SK-N-SH (cell line): ENCODE data around the gene GUCD1. TPM values are rescaled to one million over a fixed set of nuclear protein-coding genes. Genes with fewer than 3 reads are reported as not detected.

ENCODE experiments used
- CTCF ChIA-PET: fragments of 300-600, 350-600 bp; formaldehyde crosslinking; extraction: SDS; loops from one replicate; lab custom pipeline; 2021; lab: Yijun Ruan, JAX
- POLR2A ChIA-PET: fragments of 350-600 bp; sonication (Branson Sonifier 250); formaldehyde crosslinking; extraction: SDS; loops from one replicate; lab custom pipeline; 2020; ENCODE audit warnings: antibody characterized with exemption, inconsistent platforms; lab: Yijun Ruan, JAX
- DNase-seq: peaks from one replicate; pipeline ENCODE4 v3.0.0; 2012
- H2AFZ ChIP-seq: fragments of 200-600 bp; sonication (generic); 2 replicates; pipeline ENCODE4 v1.8.1; 2016; ENCODE audit warnings: antibody characterized with exemption, mild to moderate bottlenecking, low read depth
- H3F3A ChIP-seq: fragments of 200-600 bp; sonication (generic); replicated peaks from 2 replicates; pipeline ENCODE3; 2016; ENCODE audit warnings: antibody characterized with exemption, mild to moderate bottlenecking; ENCODE audit not compliant: insufficient read depth
- H3K27ac ChIP-seq, 2 experiments: fragments of 200-500 bp in 1 of 2; fragments of 200-600 bp in 1 of 2; sonication (Bioruptor generic) in 1 of 2; sonication (generic), shearing (Covaris generic) in 1 of 2; 2 replicates each; pipeline versions ENCODE4 v1.5.1 to v1.6.1; 2014 to 2016; ENCODE audit warnings: low read depth in 2 of 2, inconsistent platforms in 1 of 2, low read length in 1 of 2, mild to moderate bottlenecking in 1 of 2, mixed read lengths in 1 of 2
- H3K27me3 ChIP-seq: fragments of 200-600 bp; sonication (generic), shearing (Covaris generic); 2 replicates; pipeline ENCODE4 v1.6.1; 2016; ENCODE audit warnings: mixed run types; ENCODE audit not compliant: insufficient read depth
- H3K36me3 ChIP-seq, 2 experiments: fragments of 200-500 bp in 1 of 2; fragments of 200-600 bp in 1 of 2; sonication (Bioruptor generic) in 1 of 2; sonication (generic) in 1 of 2; replicated peaks in 1 of 2; 2 replicates each; pipeline versions ENCODE3 to v1.5.1; 2014 to 2016; ENCODE audit warnings: low read length in 1 of 2, mild to moderate bottlenecking in 1 of 2; ENCODE audit not compliant: insufficient read depth in 2 of 2, control insufficient read depth in 1 of 2
- H3K4me1 ChIP-seq, 2 experiments: fragments of 200-500 bp in 1 of 2; fragments of 200-600 bp in 1 of 2; sonication (Bioruptor generic) in 1 of 2; sonication (generic), shearing (Covaris generic) in 1 of 2; 2 replicates each; pipeline versions ENCODE4 v1.5.1 to v1.6.1; 2014 to 2016; ENCODE audit warnings: low read depth in 1 of 2, low read length in 1 of 2, mixed run types in 1 of 2; ENCODE audit not compliant: insufficient read depth in 2 of 2, control insufficient read depth in 1 of 2
- H3K4me2 ChIP-seq: fragments of 200-600 bp; sonication (generic), shearing (Covaris generic); 2 replicates; pipeline ENCODE4 v1.6.1; 2017; ENCODE audit warnings: mixed run types
- H3K4me3 ChIP-seq, 2 experiments: fragments of 200-500 bp in 1 of 2; fragments of 200-600 bp in 1 of 2; sonication (Bioruptor generic) in 1 of 2; sonication (generic), shearing (Covaris generic) in 1 of 2; 2 replicates each; pipeline versions ENCODE4 v1.5.1 to v1.8.1; 2014 to 2016; ENCODE audit warnings: low read depth in 2 of 2, inconsistent platforms in 1 of 2, low read length in 1 of 2, mild to moderate bottlenecking in 1 of 2, mixed read lengths in 1 of 2, moderate library complexity in 1 of 2
- H3K79me2 ChIP-seq: fragments of 200-600 bp; sonication (generic); 2 replicates; pipeline ENCODE4 v1.8.1; 2017; ENCODE audit warnings: mild to moderate bottlenecking; ENCODE audit not compliant: insufficient read depth
- H3K9ac ChIP-seq: fragments of 200-600 bp; sonication (generic); 2 replicates; pipeline ENCODE4 v1.6.1; 2017; ENCODE audit warnings: mixed run types
- H3K9me2 ChIP-seq: fragments of 200-600 bp; sonication (generic); 2 replicates; pipeline ENCODE4 v1.6.1; 2017; ENCODE audit warnings: mixed run types
- H3K9me3 ChIP-seq: fragments of 200-600 bp; sonication (generic); 2 replicates; pipeline ENCODE4 v1.6.1; 2017; ENCODE audit warnings: mixed run types, mild to moderate bottlenecking, moderate library complexity
- H4K20me1 ChIP-seq: fragments of 200-600 bp; sonication (generic); 2 replicates; pipeline ENCODE4 v1.6.1; 2017; ENCODE audit warnings: mild to moderate bottlenecking, mixed run types; ENCODE audit not compliant: insufficient read depth
- CHD2 ChIP-seq: fragments of 150-350 bp; IDR thresholded peaks from 2 replicates; pipeline ENCODE4 v1.6.1; 2018; ENCODE audit warnings: low read length; ENCODE audit not compliant: partially characterized antibody
- FOSL2 ChIP-seq: IDR thresholded peaks from 2 replicates; pipeline ENCODE4 v1.4.0; 2012; ENCODE audit warnings: low read depth, mild to moderate bottlenecking, moderate library complexity, borderline replicate concordance
- GATA2 ChIP-seq: sonication (generic); formaldehyde crosslinking; IDR thresholded peaks from 2 replicates; pipeline ENCODE4 v1.5.0; 2020; ENCODE audit warnings: mild to moderate bottlenecking, missing genetic modification reagents
- JUND ChIP-seq: IDR thresholded peaks from 2 replicates; pipeline ENCODE4 v1.4.0; 2012
- MXI1 ChIP-seq: IDR thresholded peaks from 2 replicates; pipeline ENCODE4 v1.6.1; 2012; ENCODE audit warnings: mild to moderate bottlenecking, low read depth, low read length, improper control_type of control experiment
- NFIC ChIP-seq: IDR thresholded peaks from 2 replicates; pipeline ENCODE4 v1.4.0; 2012; ENCODE audit warnings: borderline replicate concordance
- RXRA ChIP-seq: IDR thresholded peaks from 2 replicates; pipeline ENCODE4 v1.4.0; 2012; ENCODE audit warnings: low read depth, mild to moderate bottlenecking, borderline replicate concordance
- TEAD4 ChIP-seq: IDR thresholded peaks from 2 replicates; pipeline ENCODE4 v1.4.0; 2012; ENCODE audit warnings: mild to moderate bottlenecking, borderline replicate concordance; ENCODE audit not compliant: insufficient read depth
- YY1 ChIP-seq: IDR thresholded peaks from 2 replicates; pipeline ENCODE4 v1.4.0; 2012; ENCODE audit warnings: low read depth, mild to moderate bottlenecking
- WGBS: methylation state at CpG from one replicate; pipeline ENCODE4 v1.1.6; 2017; ENCODE audit warnings: low lambda C conversion rate; 5-methylcytosine and 5-hydroxymethylcytosine counted together
- polyA plus RNA-seq, 3 experiments: library from polyadenylated mRNA; depleted of rRNA; stranded (reverse); fragments of >200 nt; gene quantifications; 2 replicates each; pipeline ENCODE4 v1.2.3, GENCODE V29; 2012
- TF ChIP-seq, protein P1 (sequence below): IDR thresholded peaks from 2 replicates; pipeline ENCODE4 v1.4.0; 2012; ENCODE audit warnings: low read depth, borderline replicate concordance
- TF ChIP-seq, protein P2 (sequence below): fragments of 200-600 bp; sonication (generic); IDR thresholded peaks from 2 replicates; pipeline ENCODE4 v1.6.1; 2017; ENCODE audit warnings: antibody characterized with exemption, mild to moderate bottlenecking, moderate library complexity
- TF ChIP-seq, protein P3 (sequence below): IDR thresholded peaks from 2 replicates; pipeline ENCODE4 v1.4.0; 2012; ENCODE audit warnings: low read depth
- TF ChIP-seq, protein P4 (sequence below): IDR thresholded peaks from 2 replicates; pipeline ENCODE4 v1.6.1; 2012; ENCODE audit warnings: mild to moderate bottlenecking, low read depth, low read length, moderate library complexity
- TF ChIP-seq, protein P5 (sequence below): fragments of 150-350 bp; IDR thresholded peaks from 2 replicates; pipeline ENCODE4 v1.6.1; 2017; ENCODE audit warnings: antibody characterized with exemption, low read length, low read depth, borderline replicate concordance

Gene GUCD1
- polyA plus RNA-seq, 1 of the 3 experiments (the other 2 are of a cell fraction): 71.0 TPM

DNA sequence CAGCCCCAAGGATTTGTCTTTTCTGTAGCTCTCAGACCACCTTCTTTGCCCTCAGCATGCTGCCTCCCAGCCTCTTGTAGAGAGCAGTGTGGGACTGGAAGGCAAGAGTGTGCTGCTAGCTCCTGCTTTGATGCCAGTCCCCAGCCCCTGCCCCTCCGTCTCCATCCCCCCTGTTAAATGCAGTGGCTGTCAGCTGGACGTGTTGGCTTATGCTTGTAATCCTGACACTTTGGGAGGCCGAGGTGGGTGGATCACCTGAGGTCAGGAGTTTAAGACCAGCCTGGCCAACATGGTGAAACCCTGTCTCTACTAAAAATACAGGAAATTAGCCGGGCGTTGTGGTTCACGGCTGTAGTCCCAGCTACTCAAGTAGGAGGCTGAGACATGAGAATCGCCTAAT, 16.3 kb upstream of the GUCD1 start:
- 99% methylated on average over 7 of the region's 7 CpGs for WGBS
- no peaks in the 10 kb centered on the region; a peak in 1 of 4 replicates for H3K4me1 ChIP-seq
- CTCF ChIA-PET: interaction anchor here (1.2 kb wide), 1 partner anchor 381 kb away, joined by 3 read pairs; no protein-coding TSS in a partner anchor
- no peak overlapping the region for H2AFZ ChIP-seq
- H3K27ac ChIP-seq: no peak overlapping the region
- TF ChIP-seq, protein P1, sequence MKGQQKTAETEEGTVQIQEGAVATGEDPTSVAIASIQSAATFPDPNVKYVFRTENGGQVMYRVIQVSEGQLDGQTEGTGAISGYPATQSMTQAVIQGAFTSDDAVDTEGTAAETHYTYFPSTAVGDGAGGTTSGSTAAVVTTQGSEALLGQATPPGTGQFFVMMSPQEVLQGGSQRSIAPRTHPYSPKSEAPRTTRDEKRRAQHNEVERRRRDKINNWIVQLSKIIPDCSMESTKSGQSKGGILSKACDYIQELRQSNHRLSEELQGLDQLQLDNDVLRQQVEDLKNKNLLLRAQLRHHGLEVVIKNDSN: no peak
- TF ChIP-seq, protein P2, sequence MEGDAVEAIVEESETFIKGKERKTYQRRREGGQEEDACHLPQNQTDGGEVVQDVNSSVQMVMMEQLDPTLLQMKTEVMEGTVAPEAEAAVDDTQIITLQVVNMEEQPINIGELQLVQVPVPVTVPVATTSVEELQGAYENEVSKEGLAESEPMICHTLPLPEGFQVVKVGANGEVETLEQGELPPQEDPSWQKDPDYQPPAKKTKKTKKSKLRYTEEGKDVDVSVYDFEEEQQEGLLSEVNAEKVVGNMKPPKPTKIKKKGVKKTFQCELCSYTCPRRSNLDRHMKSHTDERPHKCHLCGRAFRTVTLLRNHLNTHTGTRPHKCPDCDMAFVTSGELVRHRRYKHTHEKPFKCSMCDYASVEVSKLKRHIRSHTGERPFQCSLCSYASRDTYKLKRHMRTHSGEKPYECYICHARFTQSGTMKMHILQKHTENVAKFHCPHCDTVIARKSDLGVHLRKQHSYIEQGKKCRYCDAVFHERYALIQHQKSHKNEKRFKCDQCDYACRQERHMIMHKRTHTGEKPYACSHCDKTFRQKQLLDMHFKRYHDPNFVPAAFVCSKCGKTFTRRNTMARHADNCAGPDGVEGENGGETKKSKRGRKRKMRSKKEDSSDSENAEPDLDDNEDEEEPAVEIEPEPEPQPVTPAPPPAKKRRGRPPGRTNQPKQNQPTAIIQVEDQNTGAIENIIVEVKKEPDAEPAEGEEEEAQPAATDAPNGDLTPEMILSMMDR: no peak
- TF ChIP-seq JUND: no peak
- TF ChIP-seq, protein P3, sequence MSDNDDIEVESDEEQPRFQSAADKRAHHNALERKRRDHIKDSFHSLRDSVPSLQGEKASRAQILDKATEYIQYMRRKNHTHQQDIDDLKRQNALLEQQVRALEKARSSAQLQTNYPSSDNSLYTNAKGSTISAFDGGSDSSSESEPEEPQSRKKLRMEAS: no peak
- TF ChIP-seq FOSL2: no peak
- no peak for TF ChIP-seq NFIC
- no peak for TF ChIP-seq RXRA
- TF ChIP-seq YY1: no peak
- TF ChIP-seq, protein P4, sequence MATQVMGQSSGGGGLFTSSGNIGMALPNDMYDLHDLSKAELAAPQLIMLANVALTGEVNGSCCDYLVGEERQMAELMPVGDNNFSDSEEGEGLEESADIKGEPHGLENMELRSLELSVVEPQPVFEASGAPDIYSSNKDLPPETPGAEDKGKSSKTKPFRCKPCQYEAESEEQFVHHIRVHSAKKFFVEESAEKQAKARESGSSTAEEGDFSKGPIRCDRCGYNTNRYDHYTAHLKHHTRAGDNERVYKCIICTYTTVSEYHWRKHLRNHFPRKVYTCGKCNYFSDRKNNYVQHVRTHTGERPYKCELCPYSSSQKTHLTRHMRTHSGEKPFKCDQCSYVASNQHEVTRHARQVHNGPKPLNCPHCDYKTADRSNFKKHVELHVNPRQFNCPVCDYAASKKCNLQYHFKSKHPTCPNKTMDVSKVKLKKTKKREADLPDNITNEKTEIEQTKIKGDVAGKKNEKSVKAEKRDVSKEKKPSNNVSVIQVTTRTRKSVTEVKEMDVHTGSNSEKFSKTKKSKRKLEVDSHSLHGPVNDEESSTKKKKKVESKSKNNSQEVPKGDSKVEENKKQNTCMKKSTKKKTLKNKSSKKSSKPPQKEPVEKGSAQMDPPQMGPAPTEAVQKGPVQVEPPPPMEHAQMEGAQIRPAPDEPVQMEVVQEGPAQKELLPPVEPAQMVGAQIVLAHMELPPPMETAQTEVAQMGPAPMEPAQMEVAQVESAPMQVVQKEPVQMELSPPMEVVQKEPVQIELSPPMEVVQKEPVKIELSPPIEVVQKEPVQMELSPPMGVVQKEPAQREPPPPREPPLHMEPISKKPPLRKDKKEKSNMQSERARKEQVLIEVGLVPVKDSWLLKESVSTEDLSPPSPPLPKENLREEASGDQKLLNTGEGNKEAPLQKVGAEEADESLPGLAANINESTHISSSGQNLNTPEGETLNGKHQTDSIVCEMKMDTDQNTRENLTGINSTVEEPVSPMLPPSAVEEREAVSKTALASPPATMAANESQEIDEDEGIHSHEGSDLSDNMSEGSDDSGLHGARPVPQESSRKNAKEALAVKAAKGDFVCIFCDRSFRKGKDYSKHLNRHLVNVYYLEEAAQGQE: no peak
- no peak for TF ChIP-seq TEAD4
- POLR2A ChIA-PET: interaction anchor here (1.7 kb wide), 1 partner anchor 16 kb away, joined by 5 read pairs; the partner anchor contains the start of genes GUCD1 and SNRPD3
- H4K20me1 ChIP-seq: peaks cover 19% of the 10 kb centered on the region
- peaks cover 8% of the 10 kb centered on the region for H3F3A ChIP-seq
- H3K36me3 ChIP-seq: peaks cover 43 to 67% of the 10 kb centered on the region in 2 experiments
- H3K79me2 ChIP-seq: peaks cover 39% of the 10 kb centered on the region; the same call in 1 of the 2 replicates
- no peak overlapping the region for H3K4me3 ChIP-seq
- no peak overlapping the region for H3K4me2 ChIP-seq
- no peaks in the 10 kb centered on the region for H3K9me3 ChIP-seq
- no peaks in the 10 kb centered on the region for H3K9me2 ChIP-seq
- no peaks in the 10 kb centered on the region for H3K27me3 ChIP-seq
- H3K9ac ChIP-seq: no peak overlapping the region
- DNase-seq: no peak

DNA sequence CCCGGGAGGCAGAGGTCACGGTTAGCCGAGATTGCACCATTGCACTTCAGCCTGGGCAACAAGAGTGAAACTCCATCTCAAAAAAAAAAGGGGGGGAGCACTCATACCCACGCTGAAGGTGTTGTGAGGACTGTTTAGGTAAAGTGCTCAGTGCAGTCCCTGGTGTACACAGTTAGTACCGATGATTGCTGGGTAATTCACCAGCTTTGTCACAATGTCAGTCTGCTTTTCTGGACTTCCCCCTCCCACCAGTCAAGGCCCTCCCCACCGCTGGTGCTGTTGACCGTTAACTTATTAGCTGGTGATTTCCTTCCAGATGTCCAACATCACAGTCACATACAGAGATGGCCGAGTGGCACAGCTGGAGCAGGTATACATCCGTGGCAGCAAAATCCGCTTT, 12.7 kb upstream of the GUCD1 start:
- Histone ChIP-seq H3K4me1 (peaks cover 0 to 12% of the 10 kb centered on the region in 2 experiments; a peak in 1 of 4 replicates), H3F3A (no peaks in the 10 kb centered on the region), H3K79me2 (peaks cover 73% of the 10 kb centered on the region), H2AFZ (no peak overlapping the region), H3K36me3 (peaks cover 36 to 42% of the 10 kb centered on the region in 2 experiments), H3K4me3 (no peak overlapping the region), H3K27me3 (no peaks in the 10 kb centered on the region), H3K9me3 (no peaks in the 10 kb centered on the region), H4K20me1 (peaks cover 52% of the 10 kb centered on the region), H3K9ac (no peak overlapping the region), H3K27ac (no peak overlapping the region), H3K4me2 (no peak overlapping the region), H3K9me2 (no peaks in the 10 kb centered on the region)
- WGBS: 89% methylated on average over 10 of the region's 10 CpGs
- no peak for DNase-seq
- TF ChIP-seq, protein P5, sequence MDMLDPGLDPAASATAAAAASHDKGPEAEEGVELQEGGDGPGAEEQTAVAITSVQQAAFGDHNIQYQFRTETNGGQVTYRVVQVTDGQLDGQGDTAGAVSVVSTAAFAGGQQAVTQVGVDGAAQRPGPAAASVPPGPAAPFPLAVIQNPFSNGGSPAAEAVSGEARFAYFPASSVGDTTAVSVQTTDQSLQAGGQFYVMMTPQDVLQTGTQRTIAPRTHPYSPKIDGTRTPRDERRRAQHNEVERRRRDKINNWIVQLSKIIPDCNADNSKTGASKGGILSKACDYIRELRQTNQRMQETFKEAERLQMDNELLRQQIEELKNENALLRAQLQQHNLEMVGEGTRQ: no peak
- TF ChIP-seq CHD2 (no peak), GATA2 (CRISPR knock-in tag) (no peak), TEAD4 (no peak), MXI1 (no peak), JUND (no peak)
- TF ChIP-seq, protein P2: no peak
- POLR2A ChIA-PET: no interaction called here
- CTCF ChIA-PET: no interaction called here
